Measurements from ENCODE around the gene GLI1. TPM values are rescaled to one million over a fixed set of nuclear protein-coding genes. Genes with fewer than 3 reads are reported as not detected.

Gene GLI1
- total RNA-seq, 2 donors from 2014 or later, result 1.2 TPM; not detected in 1

- no peak for TF ChIP-seq CTCF (IDR thresholded peaks at IDR 0.05)
- no peak overlapping the region for H3K27ac ChIP-seq
- H3K9me3 ChIP-seq, result no peaks in the 10 kb centered on the region
- H3K36me3 ChIP-seq, result no peaks in the 10 kb centered on the region
- peaks cover 0 to 6% of the 10 kb centered on the region in 2 donors for H3K4me1 ChIP-seq
- no peak overlapping the region for H3K4me3 ChIP-seq
- no peak for DNase-seq (ENCODE audit: low spot score)
- no peaks in the 10 kb centered on the region for H3K27me3 ChIP-seq
These were observed 10.9 kb upstream of the GLI1 start for GRCh38 chr12:57448669-57449068.

- Histone ChIP-seq H3K9me3 (no peaks in the 10 kb centered on the region), H3K36me3 (no peaks in the 10 kb centered on the region), H3K4me3 (no peak overlapping the region), H3K4me1 (peaks cover 0 to 6% of the 10 kb centered on the region in 2 donors), H3K27me3 (no peaks in the 10 kb centered on the region), H3K27ac (no peak overlapping the region)
- no peak for TF ChIP-seq CTCF (IDR thresholded peaks at IDR 0.05)
- no peak for DNase-seq (ENCODE audit: low spot score)
These were observed 10.2 kb upstream of the GLI1 start for GRCh38 chr12:57449375-57449774.

GRCh38 chr12:57450057-57450456 is 9.5 kb upstream of the GLI1 start:
- Histone ChIP-seq H3K36me3 (no peaks in the 10 kb centered on the region), H3K4me3 (no peak overlapping the region), H3K27me3 (no peaks in the 10 kb centered on the region), H3K4me1 (peaks cover 0 to 6% of the 10 kb centered on the region in 2 donors), H3K9me3 (no peaks in the 10 kb centered on the region), H3K27ac (no peak overlapping the region)
- no peak for TF ChIP-seq CTCF (IDR thresholded peaks at IDR 0.05)
- no peak for DNase-seq (ENCODE audit: low spot score)

- H3K4me1 ChIP-seq, result peaks cover 0 to 6% of the 10 kb centered on the region in 2 donors
- no peaks in the 10 kb centered on the region for H3K9me3 ChIP-seq
- TF ChIP-seq CTCF (IDR thresholded peaks at IDR 0.05), result no peak
- H3K4me3 ChIP-seq, result no peak overlapping the region
- DNase-seq (ENCODE audit: low spot score), result no peak
- H3K27ac ChIP-seq, result peak overlapping the region; percentile 82 to 95
- H3K27me3 ChIP-seq, result no peaks in the 10 kb centered on the region
- no peaks in the 10 kb centered on the region for H3K36me3 ChIP-seq
These were observed 8.3 kb upstream of the GLI1 start for GRCh38 chr12:57451233-57451778.

- H3K27ac ChIP-seq, result peak overlapping the region; percentile 82 to 95
- no peaks in the 10 kb centered on the region for H3K9me3 ChIP-seq
- TF ChIP-seq CTCF (IDR thresholded peaks at IDR 0.05), result no peak
- H3K36me3 ChIP-seq, result no peaks in the 10 kb centered on the region
- H3K27me3 ChIP-seq, result no peaks in the 10 kb centered on the region
- H3K4me1 ChIP-seq, result peaks cover 0 to 6% of the 10 kb centered on the region in 2 donors
- no peak for DNase-seq (ENCODE audit: low spot score)
- H3K4me3 ChIP-seq, result peak overlapping the region in 1 of 2 donors; percentile 12
These were observed 7.2 kb upstream of the GLI1 start for GRCh38 chr12:57452181-57452936.

Data from right atrium auricular region (tissue), 2 donors.